ENCODE data around the gene GIT2. TPM values are rescaled to one million over a fixed set of nuclear protein-coding genes. Genes with fewer than 3 reads are reported as not detected.
A peak's percentile ranks its signal among the peaks of the same experiment; 100 is the strongest.

Gene GIT2
- total and polyA plus RNA-seq, 2 experiments from 2014 or later = 15.8 to 20.9 TPM

GRCh38 chr12:109880938-109881337 is 115.2 kb downstream of the GIT2 start:
- Mint-ChIP-seq H3K36me3 (ENCODE audit: low read depth) (no peaks in the 10 kb centered on the region; the same call in 2 of the 3 replicates), H3K4me1 (peaks cover 41% of the 10 kb centered on the region), H3K27ac (peak overlapping the region; percentile 91), H3K4me3 (peak overlapping the region; percentile 85), H3K27me3 (ENCODE audit: insufficient read depth, low read depth, poor library complexity) (peaks cover 8% of the 10 kb centered on the region), H3K9me3 (no peaks in the 10 kb centered on the region)
- Histone ChIP-seq H3K4me3 (peak overlapping the region; percentile 65), H3K4me1 (ENCODE audit: insufficient read depth) (peaks cover 38% of the 10 kb centered on the region), H3K4me2 (peak overlapping the region; percentile 84), H3F3A (replicated peaks; ENCODE audit: low read depth) (peaks cover 3% of the 10 kb centered on the region; the same call in 1 of the 2 replicates), H3K79me2 (replicated peaks; ENCODE audit: insufficient read depth) (peaks cover 40% of the 10 kb centered on the region), H3K36me3 (ENCODE audit: insufficient read depth) (no peaks in the 10 kb centered on the region), H3K27me3 (ENCODE audit: insufficient read depth) (no peaks in the 10 kb centered on the region), H2AFZ (0 out of 2 replicates have a peak overlapping the region, but pooled peaks have one; percentile 25), H3K9me2 (ENCODE audit: insufficient read depth) (no peaks in the 10 kb centered on the region), H3K27ac (ENCODE audit: low read depth) (peak overlapping the region; percentile 96), H4K20me1 (replicated peaks; ENCODE audit: insufficient read depth) (peaks cover 16% of the 10 kb centered on the region)
- TF ChIP-seq REST (IDR thresholded peaks at IDR 0.05; ENCODE audit: unreplicated experiment) (peak; percentile 11), EZH2 (IDR thresholded peaks at IDR 0.05; ENCODE audit: low read depth, unreplicated experiment) (no peak), NANOG (IDR thresholded peaks at IDR 0.05; ENCODE audit: borderline replicate concordance) (0 out of 2 replicates have a peak, but pooled peaks have one; percentile 44)
- peak; percentile 59 for DNase-seq (ENCODE audit: low spot score)
- ATAC-seq = no peak

- ATAC-seq (peak; percentile 95), DNase-seq (ENCODE audit: low spot score) (peak; percentile 95)
- H3K4me2 ChIP-seq = peak within 1 kb of the TSS; percentile 100
- peaks cover 44% of the 10 kb centered on the region for H3K4me1 Mint-ChIP-seq
- peaks cover 47% of the 10 kb centered on the region for H3K79me2 ChIP-seq (replicated peaks; ENCODE audit: insufficient read depth)
- peaks cover 3% of the 10 kb centered on the region; the same call in 1 of the 2 replicates for H3F3A ChIP-seq (replicated peaks; ENCODE audit: low read depth)
- peaks cover 39% of the 10 kb centered on the region for H3K4me1 ChIP-seq (ENCODE audit: insufficient read depth)
- peak within 1 kb of the TSS; percentile 89 for H3K4me3 Mint-ChIP-seq
- H4K20me1 ChIP-seq (replicated peaks; ENCODE audit: insufficient read depth) = peaks cover 21% of the 10 kb centered on the region
- H3K36me3 ChIP-seq (ENCODE audit: insufficient read depth) = no peaks in the 10 kb centered on the region
- no peaks in the 10 kb centered on the region for H3K27me3 ChIP-seq (ENCODE audit: insufficient read depth)
- H3K36me3 Mint-ChIP-seq (ENCODE audit: low read depth) = no peaks in the 10 kb centered on the region; the same call in 2 of the 3 replicates
- H3K27ac ChIP-seq (ENCODE audit: low read depth) = peak within 1 kb of the TSS; percentile 96
- peak within 1 kb of the TSS; percentile 63; the same call in 1 of the 2 replicates for H2AFZ ChIP-seq
- H3K27me3 Mint-ChIP-seq (ENCODE audit: insufficient read depth, low read depth, poor library complexity) = peaks cover 8% of the 10 kb centered on the region
- peak within 1 kb of the TSS; percentile 91 for H3K27ac Mint-ChIP-seq
- no peaks in the 10 kb centered on the region for H3K9me2 ChIP-seq (ENCODE audit: insufficient read depth)
- peak within 1 kb of the TSS; percentile 95 for H3K4me3 ChIP-seq
- no peaks in the 10 kb centered on the region for H3K9me3 Mint-ChIP-seq
- peak in 1 of 2 experiments; percentile 65; a peak in 2 of 4 replicates for TF ChIP-seq CTCF (conservative IDR thresholded peaks at IDR 0.05; ENCODE audit: low read depth in 2 of 2)
- no peak for TF ChIP-seq EZH2phosphoT487 (IDR thresholded peaks at IDR 0.05; ENCODE audit: unreplicated experiment)
- TF ChIP-seq POLR2AphosphoS5 (IDR thresholded peaks at IDR 0.05; ENCODE audit: low read depth) = 0 out of 2 replicates have a peak, but pooled peaks have one; percentile 40
- no peak for TF ChIP-seq ZNF462 (CRISPR knock-in tag; IDR thresholded peaks at IDR 0.05)
Measured at GRCh38 chr12:109880043-109880931, 115.9 kb downstream of the GIT2 start, which contains the start of gene GLTP. TSS of gene GLTP (minus strand) at chr12:109880541. CDS start at chr12:109880374, 167 bp downstream.

Measured in GM23338 (cell line).